ENCODE measurements around the gene ALOX5.

DNA sequence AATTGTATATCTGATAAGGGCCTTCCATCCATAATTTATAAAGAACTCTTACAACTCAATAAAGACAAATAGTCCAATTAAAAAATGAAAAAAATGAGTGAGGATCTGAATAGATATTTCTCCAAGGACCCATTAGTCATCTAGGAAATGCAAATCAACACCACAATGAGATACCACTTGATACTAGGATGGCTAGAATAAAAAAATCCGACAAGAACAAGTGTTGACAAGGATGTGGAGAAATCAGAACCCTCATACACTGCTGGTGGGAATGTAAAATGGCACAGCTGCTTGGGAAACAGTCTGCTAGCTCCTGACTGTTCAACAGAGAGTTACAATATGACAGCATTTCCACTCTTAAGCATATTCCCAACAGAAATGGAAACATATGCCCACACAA, 24.6 kb downstream of the ALOX5 start:
- TF ChIP-seq SIN3A (IDR thresholded peaks at IDR 0.05; ENCODE audit: borderline replicate concordance, insufficient read depth, low read length) = no peak
- TF ChIP-seq, protein P1, sequence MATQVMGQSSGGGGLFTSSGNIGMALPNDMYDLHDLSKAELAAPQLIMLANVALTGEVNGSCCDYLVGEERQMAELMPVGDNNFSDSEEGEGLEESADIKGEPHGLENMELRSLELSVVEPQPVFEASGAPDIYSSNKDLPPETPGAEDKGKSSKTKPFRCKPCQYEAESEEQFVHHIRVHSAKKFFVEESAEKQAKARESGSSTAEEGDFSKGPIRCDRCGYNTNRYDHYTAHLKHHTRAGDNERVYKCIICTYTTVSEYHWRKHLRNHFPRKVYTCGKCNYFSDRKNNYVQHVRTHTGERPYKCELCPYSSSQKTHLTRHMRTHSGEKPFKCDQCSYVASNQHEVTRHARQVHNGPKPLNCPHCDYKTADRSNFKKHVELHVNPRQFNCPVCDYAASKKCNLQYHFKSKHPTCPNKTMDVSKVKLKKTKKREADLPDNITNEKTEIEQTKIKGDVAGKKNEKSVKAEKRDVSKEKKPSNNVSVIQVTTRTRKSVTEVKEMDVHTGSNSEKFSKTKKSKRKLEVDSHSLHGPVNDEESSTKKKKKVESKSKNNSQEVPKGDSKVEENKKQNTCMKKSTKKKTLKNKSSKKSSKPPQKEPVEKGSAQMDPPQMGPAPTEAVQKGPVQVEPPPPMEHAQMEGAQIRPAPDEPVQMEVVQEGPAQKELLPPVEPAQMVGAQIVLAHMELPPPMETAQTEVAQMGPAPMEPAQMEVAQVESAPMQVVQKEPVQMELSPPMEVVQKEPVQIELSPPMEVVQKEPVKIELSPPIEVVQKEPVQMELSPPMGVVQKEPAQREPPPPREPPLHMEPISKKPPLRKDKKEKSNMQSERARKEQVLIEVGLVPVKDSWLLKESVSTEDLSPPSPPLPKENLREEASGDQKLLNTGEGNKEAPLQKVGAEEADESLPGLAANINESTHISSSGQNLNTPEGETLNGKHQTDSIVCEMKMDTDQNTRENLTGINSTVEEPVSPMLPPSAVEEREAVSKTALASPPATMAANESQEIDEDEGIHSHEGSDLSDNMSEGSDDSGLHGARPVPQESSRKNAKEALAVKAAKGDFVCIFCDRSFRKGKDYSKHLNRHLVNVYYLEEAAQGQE (IDR thresholded peaks at IDR 0.05; ENCODE audit: insufficient read depth in 1 of 2, low read depth in 2 of 2, low read length in 2 of 2) = no peak
- no peak for TF ChIP-seq TAF1 (IDR thresholded peaks at IDR 0.05; ENCODE audit: borderline replicate concordance, insufficient read depth, low read length)
